PC-3 (cell line): ENCODE measurements around the gene TSHZ2. TPM values are rescaled to one million over a fixed set of nuclear protein-coding genes. Genes with fewer than 3 reads are reported as not detected.

ENCODE experiments used
- ATAC-seq: fragments of 200-7000 bp; cut with Tn5 transposase; 2 replicates; pipeline ENCODE4 v1.9.1; 2020; ENCODE audit warnings: mild to moderate bottlenecking, moderate library complexity
- BruUV-seq: library from RNA; stranded (reverse); fragments of 400-500 nt; replicated peaks from 2 replicates; lab custom pipeline; 2021; lab: Mats Ljungman, UMichigan
- CTCF ChIA-PET: fragments of 300-600 bp; sonication (Branson Sonifier 250); formaldehyde crosslinking; loops from one replicate; lab custom pipeline; 2022; ENCODE audit warnings: antibody characterized with exemption; lab: Charles Lee
- POLR2A ChIA-PET: fragments of 300-600 bp; sonication (Branson Sonifier 250); formaldehyde crosslinking; loops from one replicate; lab custom pipeline; 2022; ENCODE audit warnings: antibody characterized with exemption; ENCODE audit not compliant: unreplicated experiment; lab: Charles Lee
- DNase-seq: peaks from one replicate; pipeline ENCODE4 v3.0.0-alpha.2; 2015
- H2AFZ ChIP-seq: fragments of 300-600 bp; sonication (generic); 2 replicates; pipeline ENCODE4 v1.6.0; 2016; ENCODE audit warnings: antibody characterized with exemption, low read length
- H3F3A ChIP-seq: fragments of 300-600 bp; sonication (generic); one replicate; pipeline ENCODE4 v1.6.0; 2017; ENCODE audit warnings: antibody characterized with exemption, low read length, control low read depth, mild to moderate bottlenecking; ENCODE audit not compliant: unreplicated experiment
- H3K27ac ChIP-seq: fragments of 300-600 bp; sonication (generic); 2 replicates; pipeline ENCODE4 v1.5.1; 2016; ENCODE audit warnings: mild to moderate bottlenecking, low read length
- H3K27me3 ChIP-seq: fragments of 300-600 bp; sonication (generic); 2 replicates; pipeline ENCODE4 v1.6.1; 2016; ENCODE audit warnings: low read length, mixed read lengths
- H3K36me3 ChIP-seq: fragments of 300-600 bp; sonication (generic); 2 replicates; pipeline ENCODE4 v1.6.1; 2016; ENCODE audit warnings: low read depth, mixed run types, low read length, mixed read lengths
- H3K4me1 ChIP-seq: fragments of 300-600 bp; sonication (generic); 2 replicates; pipeline ENCODE4 v1.5.1; 2016; ENCODE audit warnings: low read length; ENCODE audit not compliant: insufficient read depth
- H3K4me2 ChIP-seq: fragments of 300-600 bp; sonication (generic); 2 replicates; pipeline ENCODE4 v1.6.0; 2016; ENCODE audit warnings: low read length
- H3K4me3 ChIP-seq: fragments of 300-600 bp; sonication (generic); 2 replicates; pipeline ENCODE4 v1.5.1; 2016; ENCODE audit warnings: mild to moderate bottlenecking, low read length, mixed read lengths
- H3K79me2 ChIP-seq: fragments of 300-600 bp; sonication (generic); 2 replicates; pipeline ENCODE4 v1.6.1; 2017; ENCODE audit warnings: low read length, mixed read lengths
- H3K9ac ChIP-seq: fragments of 300-600 bp; sonication (generic); 2 replicates; pipeline ENCODE4 v1.6.0; 2016; ENCODE audit warnings: mild to moderate bottlenecking, low read length
- H3K9me2 ChIP-seq: fragments of 300-600 bp; sonication (generic); replicated peaks from 2 replicates; pipeline ENCODE4 v1.6.1; 2016; ENCODE audit warnings: mixed run types, low read length, mixed read lengths
- H3K9me3 ChIP-seq: fragments of 300-600 bp; sonication (generic); 2 replicates; pipeline ENCODE4 v1.6.1; 2016; ENCODE audit warnings: low read length, mixed read lengths
- H4K20me1 ChIP-seq: fragments of 300-600 bp; sonication (generic); 2 replicates; pipeline ENCODE4 v1.6.1; 2016; ENCODE audit warnings: low read length, mixed read lengths
- EZH2 ChIP-seq: fragments of 300-600 bp; sonication (generic); IDR thresholded peaks from one replicate; pipeline ENCODE4 v1.6.1; 2017; ENCODE audit warnings: antibody characterized with exemption, mild to moderate bottlenecking, low read length; ENCODE audit not compliant: unreplicated experiment
- EZH2phosphoT487 ChIP-seq: fragments of 300-600 bp; sonication (generic); IDR thresholded peaks from 2 replicates; pipeline ENCODE4 v1.6.1; 2018; ENCODE audit warnings: mild to moderate bottlenecking, antibody characterized with exemption, low read length, borderline replicate concordance
- intact Hi-C: fragments of 100-400 bp; cut with micrococcal nuclease; formaldehyde crosslinking; loops from 2 replicates; pipeline ENCODE4 v1.9.0; 2023
- total RNA-seq: library from RNA; depleted of rRNA; stranded (reverse); fragments of >200 nt; gene quantifications from 2 replicates; pipeline ENCODE4 v1.2.3, GENCODE V29; 2014
- TF ChIP-seq, protein P1 (sequence below): fragments of 300-600 bp; sonication (generic); conservative IDR thresholded peaks from 2 replicates; pipeline ENCODE4 v1.5.1; 2017; ENCODE audit warnings: antibody characterized with exemption, low read depth, mild to moderate bottlenecking, low read length

TSHZ2 gene
- total RNA-seq, 1 experiment from 2014 or later: not detected

GRCh38 chr20:53079828-53080686 lies 107.9 kb downstream of the TSHZ2 start:
- no peaks in the 10 kb centered on the region for H3K79me2 ChIP-seq
- no peaks in the 10 kb centered on the region for H4K20me1 ChIP-seq
- no peak for TF ChIP-seq EZH2
- no peak for TF ChIP-seq EZH2phosphoT487
- TF ChIP-seq, protein P1, sequence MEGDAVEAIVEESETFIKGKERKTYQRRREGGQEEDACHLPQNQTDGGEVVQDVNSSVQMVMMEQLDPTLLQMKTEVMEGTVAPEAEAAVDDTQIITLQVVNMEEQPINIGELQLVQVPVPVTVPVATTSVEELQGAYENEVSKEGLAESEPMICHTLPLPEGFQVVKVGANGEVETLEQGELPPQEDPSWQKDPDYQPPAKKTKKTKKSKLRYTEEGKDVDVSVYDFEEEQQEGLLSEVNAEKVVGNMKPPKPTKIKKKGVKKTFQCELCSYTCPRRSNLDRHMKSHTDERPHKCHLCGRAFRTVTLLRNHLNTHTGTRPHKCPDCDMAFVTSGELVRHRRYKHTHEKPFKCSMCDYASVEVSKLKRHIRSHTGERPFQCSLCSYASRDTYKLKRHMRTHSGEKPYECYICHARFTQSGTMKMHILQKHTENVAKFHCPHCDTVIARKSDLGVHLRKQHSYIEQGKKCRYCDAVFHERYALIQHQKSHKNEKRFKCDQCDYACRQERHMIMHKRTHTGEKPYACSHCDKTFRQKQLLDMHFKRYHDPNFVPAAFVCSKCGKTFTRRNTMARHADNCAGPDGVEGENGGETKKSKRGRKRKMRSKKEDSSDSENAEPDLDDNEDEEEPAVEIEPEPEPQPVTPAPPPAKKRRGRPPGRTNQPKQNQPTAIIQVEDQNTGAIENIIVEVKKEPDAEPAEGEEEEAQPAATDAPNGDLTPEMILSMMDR: no peak
- POLR2A ChIA-PET: no interaction called here
- H3K4me3 ChIP-seq: no peak overlapping the region
- no TSS peak for BruUV-seq
- intact Hi-C loops: no loop called here
- ATAC-seq: no peak
- H3K4me2 ChIP-seq: no peak overlapping the region
- H3K9me3 ChIP-seq: peaks cover 5% of the 10 kb centered on the region; the same call in 1 of the 2 replicates
- no peak for DNase-seq
- H3K27me3 ChIP-seq: peaks cover 8% of the 10 kb centered on the region; the same call in 1 of the 2 replicates
- H3K36me3 ChIP-seq: no peaks in the 10 kb centered on the region
- CTCF ChIA-PET: no interaction called here
- H3K9ac ChIP-seq: no peak overlapping the region
- no peaks in the 10 kb centered on the region for H3K9me2 ChIP-seq
- no peak overlapping the region for H2AFZ ChIP-seq
- peaks cover 4% of the 10 kb centered on the region; the same call in 1 of the 2 replicates for H3K4me1 ChIP-seq
- H3K27ac ChIP-seq: no peak overlapping the region
- no peaks in the 10 kb centered on the region for H3F3A ChIP-seq

- H3K4me2 ChIP-seq: no peak overlapping the region
- TF ChIP-seq, protein P1: no peak
- TF ChIP-seq EZH2: no peak
- no peak for TF ChIP-seq EZH2phosphoT487
- no peaks in the 10 kb centered on the region for H4K20me1 ChIP-seq
- H3K4me3 ChIP-seq: no peak overlapping the region
- no peaks in the 10 kb centered on the region for H3K79me2 ChIP-seq
- POLR2A ChIA-PET: no interaction called here
- H3K9me3 ChIP-seq: peaks cover 5% of the 10 kb centered on the region; the same call in 1 of the 2 replicates
- peaks cover 4% of the 10 kb centered on the region; the same call in 1 of the 2 replicates for H3K4me1 ChIP-seq
- H2AFZ ChIP-seq: no peak overlapping the region
- no TSS peak for BruUV-seq
- H3K9ac ChIP-seq: no peak overlapping the region
- CTCF ChIA-PET: no interaction called here
- intact Hi-C loops: no loop called here
- no peak for ATAC-seq
- no peaks in the 10 kb centered on the region for H3K36me3 ChIP-seq
- no peaks in the 10 kb centered on the region for H3F3A ChIP-seq
- peaks cover 8% of the 10 kb centered on the region for H3K27me3 ChIP-seq
- DNase-seq: no peak
- no peak overlapping the region for H3K27ac ChIP-seq
- H3K9me2 ChIP-seq: no peaks in the 10 kb centered on the region
Measured at GRCh38 chr20:53080687-53080962, 108.5 kb downstream of the TSHZ2 start.
